HCT116 (cell line): ENCODE data around the gene SRI.

Experiments used
- CEBPB ChIP-seq: IDR thresholded peaks from 2 replicates; pipeline ENCODE4 v1.6.1; 2012; ENCODE audit warnings: low read depth
- CTCF ChIP-seq, 3 experiments: fragments of 200-600 bp in 1 of 3; sonication (generic) in 1 of 3; IDR thresholded peaks in 2 of 3; conservative IDR thresholded peaks in 1 of 3; 2 replicates each; pipeline ENCODE4 v1.5.1; 2012 to 2017; ENCODE audit warnings: low read depth in 2 of 3, low read length in 2 of 3, antibody characterized with exemption in 1 of 3, borderline replicate concordance in 1 of 3, control low read depth in 1 of 3, mild to moderate bottlenecking in 1 of 3, mixed read lengths in 1 of 3, mixed run types in 1 of 3, moderate library complexity in 1 of 3; ENCODE audit not compliant: insufficient read depth in 1 of 3

GRCh38 chr7:88156356-88156755 lies 63.5 kb downstream of the SRI start:
- TF ChIP-seq CTCF (IDR thresholded peaks at IDR 0.05 in 2 of 3, conservative IDR thresholded peaks at IDR 0.05 in 1 of 3; ENCODE audit: borderline replicate concordance in 1 of 3, insufficient read depth in 1 of 3, low read depth in 2 of 3, low read length in 2 of 3), result no peak
- no peak for TF ChIP-seq CEBPB
